HEK293 (cell line): ENCODE results near the gene STAC.

ENCODE experiments used
- CTCF ChIA-PET: fragments of 350-600 bp; formaldehyde crosslinking; extraction: SDS; loops from one replicate; lab custom pipeline; 2021; ENCODE audit warnings: antibody characterized with exemption; lab: Yijun Ruan, JAX
- POLR2A ChIA-PET: fragments of 300-600 bp; formaldehyde crosslinking; extraction: SDS; loops from one replicate; lab custom pipeline; 2020; ENCODE audit warnings: antibody characterized with exemption, inconsistent platforms; lab: Yijun Ruan, JAX
- H3K27ac ChIP-seq: fragments of 200-500 bp; sonication (Bioruptor generic); 2 replicates; pipeline ENCODE4 v1.5.1; 2014; ENCODE audit warnings: low read depth, low read length, control low read depth, inconsistent platforms; ENCODE audit errors: extremely low read depth
- H3K36me3 ChIP-seq, 2 experiments: fragments of 200-500 bp in 1 of 2; sonication (Bioruptor generic) in 1 of 2; 1 replicate in 1 of 2; 2 replicates in 1 of 2; pipeline ENCODE4 v1.5.1; 2014 to 2017; ENCODE audit warnings: inconsistent platforms in 2 of 2, low read length in 2 of 2; ENCODE audit not compliant: control insufficient read depth in 2 of 2, insufficient read depth in 1 of 2
- H3K4me1 ChIP-seq: fragments of 200-500 bp; sonication (Bioruptor generic); 2 replicates; pipeline ENCODE4 v1.5.1; 2014; ENCODE audit warnings: mild to moderate bottlenecking, low read length, inconsistent platforms; ENCODE audit not compliant: control insufficient read depth, insufficient read depth
- H3K4me3 ChIP-seq: 2 replicates; pipeline ENCODE4 v1.5.1; 2011; ENCODE audit warnings: low read depth, mild to moderate bottlenecking, control low read depth, low read length, moderate library complexity
- H3K9me3 ChIP-seq: fragments of 200-500 bp; sonication (Bioruptor generic); 2 replicates; pipeline ENCODE4 v1.5.1; 2014; ENCODE audit warnings: low read depth, low read length, inconsistent platforms; ENCODE audit not compliant: control insufficient read depth, insufficient read depth
- GLI4 ChIP-seq: fragments of 450-650 bp; formaldehyde crosslinking; IDR thresholded peaks from 2 replicates; pipeline ENCODE4 v1.5.1; 2016; ENCODE audit warnings: missing biosample characterization, missing genetic modification characterization
- HOXD13 ChIP-seq: sonication (generic); formaldehyde crosslinking; IDR thresholded peaks from 2 replicates; pipeline ENCODE4 v1.8.0; 2022; ENCODE audit warnings: missing genetic modification reagents, borderline replicate concordance
- IKZF3 ChIP-seq: fragments of 450-650 bp; IDR thresholded peaks from 2 replicates; pipeline ENCODE4 v1.5.0; 2018; ENCODE audit warnings: missing biosample characterization, mild to moderate bottlenecking, missing genetic modification characterization, moderate library complexity
- ZNF354C ChIP-seq: fragments of 450-650 bp; formaldehyde crosslinking; IDR thresholded peaks from 2 replicates; pipeline ENCODE4 v1.5.1; 2016; ENCODE audit warnings: missing biosample characterization, missing genetic modification characterization, low read depth, borderline replicate concordance
- ZNF707 ChIP-seq: fragments of 450-650 bp; formaldehyde crosslinking; IDR thresholded peaks from 2 replicates; pipeline ENCODE4 v1.5.1; 2016; ENCODE audit warnings: missing biosample characterization, missing genetic modification characterization
- ZNF768 ChIP-seq: fragments of 450-650 bp; formaldehyde crosslinking; IDR thresholded peaks from 2 replicates; pipeline ENCODE4 v1.5.1; 2018; ENCODE audit warnings: missing biosample characterization, mild to moderate bottlenecking, missing genetic modification characterization
- TF ChIP-seq, protein P1 (sequence below): fragments of 450-650 bp; formaldehyde crosslinking; IDR thresholded peaks from 2 replicates; pipeline ENCODE4 v1.5.1; 2016; ENCODE audit warnings: missing biosample characterization, missing genetic modification characterization
- TF ChIP-seq, protein P2 (sequence below): fragments of 450-650 bp; formaldehyde crosslinking; IDR thresholded peaks from 2 replicates; pipeline ENCODE4 v1.5.1; 2016; ENCODE audit warnings: missing biosample characterization, missing genetic modification characterization
- TF ChIP-seq, protein P3 (sequence below): fragments of 450-650 bp; formaldehyde crosslinking; IDR thresholded peaks from 2 replicates; pipeline ENCODE4 v1.5.1; 2016; ENCODE audit warnings: missing biosample characterization, missing genetic modification characterization

Gene STAC

DNA sequence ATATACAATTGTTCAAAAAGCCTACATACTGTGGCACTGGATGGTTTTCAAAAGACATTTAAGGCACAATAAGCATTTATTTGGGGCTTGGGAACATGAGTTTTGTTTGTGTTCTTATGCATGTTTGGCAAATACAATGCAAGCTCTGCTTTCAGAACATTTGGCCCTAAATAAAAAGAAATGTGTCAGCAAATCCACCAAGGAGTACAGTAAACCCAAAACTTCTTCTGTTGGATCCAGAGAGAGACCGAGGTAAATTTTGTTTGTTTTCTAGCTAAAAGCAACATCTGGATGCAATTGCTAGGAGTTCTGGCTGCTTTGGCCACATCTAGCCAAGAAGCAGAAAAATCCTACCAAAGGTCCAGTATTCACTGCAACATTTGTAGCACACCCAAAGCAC is 215.2 kb downstream of the STAC start (continued):
- no peak for TF ChIP-seq ZNF707

DNA sequence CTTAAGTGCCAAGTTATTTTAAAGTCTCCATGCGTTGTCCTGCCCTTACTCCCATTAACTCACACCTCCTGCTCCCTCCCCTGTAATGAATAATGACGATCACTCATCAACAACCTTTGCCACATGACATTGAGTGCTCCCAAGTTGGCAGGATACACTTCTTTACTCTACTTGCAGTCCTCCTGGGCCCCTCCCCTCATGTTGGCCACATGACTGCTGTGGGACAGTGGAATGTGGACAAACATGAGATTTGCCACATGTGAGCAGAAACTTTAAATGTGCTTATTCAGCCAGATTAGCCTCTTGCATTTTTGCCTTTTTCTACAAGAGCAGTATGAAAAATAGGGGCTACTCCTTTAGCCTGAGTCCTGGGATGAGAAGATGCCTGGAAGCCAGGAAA is 216.1 kb downstream of the STAC start:
- ChIA-PET POLR2A (no interaction called here), CTCF (no interaction called here)
- Histone ChIP-seq H3K4me1 (no peaks in the 10 kb centered on the region; the same call in 1 of the 2 replicates), H3K36me3 (no peaks in the 10 kb centered on the region), H3K9me3 (no peaks in the 10 kb centered on the region), H3K4me3 (no peak overlapping the region), H3K27ac (no peak overlapping the region)
- TF ChIP-seq, protein P1, sequence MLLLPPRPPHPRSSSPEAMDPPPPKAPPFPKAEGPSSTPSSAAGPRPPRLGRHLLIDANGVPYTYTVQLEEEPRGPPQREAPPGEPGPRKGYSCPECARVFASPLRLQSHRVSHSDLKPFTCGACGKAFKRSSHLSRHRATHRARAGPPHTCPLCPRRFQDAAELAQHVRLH (tag by site-specific recombination) = no peak
- TF ChIP-seq HOXD13 (CRISPR knock-in tag) = no peak
- TF ChIP-seq, protein P2, sequence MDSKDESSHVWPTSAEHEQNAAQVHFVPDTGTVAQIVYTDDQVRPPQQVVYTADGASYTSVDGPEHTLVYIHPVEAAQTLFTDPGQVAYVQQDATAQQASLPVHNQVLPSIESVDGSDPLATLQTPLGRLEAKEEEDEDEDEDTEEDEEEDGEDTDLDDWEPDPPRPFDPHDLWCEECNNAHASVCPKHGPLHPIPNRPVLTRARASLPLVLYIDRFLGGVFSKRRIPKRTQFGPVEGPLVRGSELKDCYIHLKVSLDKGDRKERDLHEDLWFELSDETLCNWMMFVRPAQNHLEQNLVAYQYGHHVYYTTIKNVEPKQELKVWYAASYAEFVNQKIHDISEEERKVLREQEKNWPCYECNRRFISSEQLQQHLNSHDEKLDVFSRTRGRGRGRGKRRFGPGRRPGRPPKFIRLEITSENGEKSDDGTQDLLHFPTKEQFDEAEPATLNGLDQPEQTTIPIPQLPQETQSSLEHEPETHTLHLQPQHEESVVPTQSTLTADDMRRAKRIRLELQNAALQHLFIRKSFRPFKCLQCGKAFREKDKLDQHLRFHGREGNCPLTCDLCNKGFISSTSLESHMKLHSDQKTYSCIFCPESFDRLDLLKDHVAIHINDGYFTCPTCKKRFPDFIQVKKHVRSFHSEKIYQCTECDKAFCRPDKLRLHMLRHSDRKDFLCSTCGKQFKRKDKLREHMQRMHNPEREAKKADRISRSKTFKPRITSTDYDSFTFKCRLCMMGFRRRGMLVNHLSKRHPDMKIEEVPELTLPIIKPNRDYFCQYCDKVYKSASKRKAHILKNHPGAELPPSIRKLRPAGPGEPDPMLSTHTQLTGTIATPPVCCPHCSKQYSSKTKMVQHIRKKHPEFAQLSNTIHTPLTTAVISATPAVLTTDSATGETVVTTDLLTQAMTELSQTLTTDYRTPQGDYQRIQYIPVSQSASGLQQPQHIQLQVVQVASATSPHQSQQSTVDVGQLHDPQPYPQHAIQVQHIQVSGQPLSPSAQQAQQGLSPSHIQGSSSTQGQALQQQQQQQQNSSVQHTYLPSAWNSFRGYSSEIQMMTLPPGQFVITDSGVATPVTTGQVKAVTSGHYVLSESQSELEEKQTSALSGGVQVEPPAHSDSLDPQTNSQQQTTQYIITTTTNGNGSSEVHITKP (tag by site-specific recombination) = no peak
- no peak for TF ChIP-seq ZNF768 (tag by site-specific recombination)
- TF ChIP-seq GLI4 (tag by site-specific recombination) = no peak
- TF ChIP-seq IKZF3 (tag by site-specific recombination) = no peak
- no peak for TF ChIP-seq ZNF354C (tag by site-specific recombination)

GRCh38 chr3:36597422-36597821 is 217.1 kb downstream of the STAC start:
- Histone ChIP-seq H3K27ac (no peak overlapping the region), H3K36me3 (no peaks in the 10 kb centered on the region), H3K4me1 (no peaks in the 10 kb centered on the region; the same call in 1 of the 2 replicates), H3K4me3 (no peak overlapping the region)
- TF ChIP-seq, protein P3, sequence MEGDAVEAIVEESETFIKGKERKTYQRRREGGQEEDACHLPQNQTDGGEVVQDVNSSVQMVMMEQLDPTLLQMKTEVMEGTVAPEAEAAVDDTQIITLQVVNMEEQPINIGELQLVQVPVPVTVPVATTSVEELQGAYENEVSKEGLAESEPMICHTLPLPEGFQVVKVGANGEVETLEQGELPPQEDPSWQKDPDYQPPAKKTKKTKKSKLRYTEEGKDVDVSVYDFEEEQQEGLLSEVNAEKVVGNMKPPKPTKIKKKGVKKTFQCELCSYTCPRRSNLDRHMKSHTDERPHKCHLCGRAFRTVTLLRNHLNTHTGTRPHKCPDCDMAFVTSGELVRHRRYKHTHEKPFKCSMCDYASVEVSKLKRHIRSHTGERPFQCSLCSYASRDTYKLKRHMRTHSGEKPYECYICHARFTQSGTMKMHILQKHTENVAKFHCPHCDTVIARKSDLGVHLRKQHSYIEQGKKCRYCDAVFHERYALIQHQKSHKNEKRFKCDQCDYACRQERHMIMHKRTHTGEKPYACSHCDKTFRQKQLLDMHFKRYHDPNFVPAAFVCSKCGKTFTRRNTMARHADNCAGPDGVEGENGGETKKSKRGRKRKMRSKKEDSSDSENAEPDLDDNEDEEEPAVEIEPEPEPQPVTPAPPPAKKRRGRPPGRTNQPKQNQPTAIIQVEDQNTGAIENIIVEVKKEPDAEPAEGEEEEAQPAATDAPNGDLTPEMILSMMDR (tag by site-specific recombination) = no peak
- TF ChIP-seq, all 188 proteins: peak for 0
- POLR2A ChIA-PET = no interaction called here
- CTCF ChIA-PET = no interaction called here
- no peaks in the 10 kb centered on the region for H3K9me3 ChIP-seq
